OCI-LY1 (cell line): ENCODE data around the gene IVD.

Experiments
- H2AFZ ChIP-seq: fragments of 200-600 bp; sonication (generic), shearing (Covaris generic); 2 replicates; pipeline ENCODE4 v1.6.0; 2014; ENCODE audit warnings: antibody characterized with exemption, mild to moderate bottlenecking, low read length
- H3F3A ChIP-seq: fragments of 200-600 bp; sonication (generic), shearing (Covaris generic); 2 replicates; pipeline ENCODE4 v1.6.0; 2014; ENCODE audit warnings: mild to moderate bottlenecking, antibody characterized with exemption, low read length, moderate library complexity; ENCODE audit not compliant: insufficient read depth
- H3K27ac ChIP-seq: fragments of 200-600 bp; sonication (generic); 2 replicates; pipeline ENCODE4 v1.5.1; 2014; ENCODE audit warnings: low read length, mixed run types, mild to moderate bottlenecking, low read depth; ENCODE audit not compliant: poor library complexity, severe bottlenecking
- H3K27me3 ChIP-seq: fragments of 200-600 bp; sonication (generic); 2 replicates; pipeline ENCODE4 v1.6.0; 2014; ENCODE audit warnings: antibody characterized with exemption, mild to moderate bottlenecking, low read length, moderate library complexity; ENCODE audit not compliant: insufficient read depth
- H3K36me3 ChIP-seq: fragments of 200-600 bp; sonication (generic); 2 replicates; pipeline ENCODE4 v1.6.1; 2014; ENCODE audit warnings: mild to moderate bottlenecking, antibody characterized with exemption, low read length, moderate library complexity, mixed read lengths; ENCODE audit not compliant: insufficient read depth
- H3K4me1 ChIP-seq: fragments of 200-600 bp; sonication (generic); 2 replicates; pipeline ENCODE4 v1.5.1; 2014; ENCODE audit warnings: mild to moderate bottlenecking, low read length, moderate library complexity; ENCODE audit not compliant: insufficient read depth, severe bottlenecking
- H3K4me2 ChIP-seq: fragments of 200-600 bp; sonication (generic), shearing (Covaris generic); 2 replicates; pipeline ENCODE4 v1.6.1; 2014; ENCODE audit warnings: low read length
- H3K4me3 ChIP-seq: fragments of 200-600 bp; sonication (generic); 2 replicates; pipeline ENCODE4 v1.5.1; 2014; ENCODE audit warnings: low read length, low read depth, mild to moderate bottlenecking, mixed read lengths; ENCODE audit not compliant: poor library complexity, severe bottlenecking
- H3K79me2 ChIP-seq: fragments of 200-600 bp; shearing (Covaris generic); 2 replicates; pipeline ENCODE4 v1.6.1; 2016; ENCODE audit warnings: mixed run types, low read length, mixed read lengths; ENCODE audit not compliant: insufficient read depth
- H3K9ac ChIP-seq: fragments of 200-600 bp; sonication (generic), shearing (Covaris generic); 2 replicates; pipeline ENCODE4 v1.6.1; 2014; ENCODE audit warnings: mild to moderate bottlenecking, low read length, mixed read lengths
- H3K9me2 ChIP-seq: fragments of 200-600 bp; sonication (generic), shearing (Covaris generic); 2 replicates; pipeline ENCODE4 v1.6.1; 2014; ENCODE audit warnings: low read depth, mild to moderate bottlenecking, low read length, mixed read lengths
- H3K9me3 ChIP-seq: fragments of 200-600 bp; shearing (Covaris generic); 2 replicates; pipeline ENCODE4 v1.6.1; 2014; ENCODE audit warnings: low read length, mixed read lengths
- H4K20me1 ChIP-seq: fragments of 200-600 bp; sonication (generic), shearing (Covaris generic); 2 replicates; pipeline ENCODE4 v1.6.0; 2016; ENCODE audit warnings: mild to moderate bottlenecking, low read length; ENCODE audit not compliant: insufficient read depth
- CTCF ChIP-seq: fragments of 200-600 bp; sonication (generic), shearing (Covaris generic); IDR thresholded peaks from 2 replicates; pipeline ENCODE4 v1.5.1; 2017; ENCODE audit warnings: mild to moderate bottlenecking, antibody characterized with exemption, low read length, moderate library complexity, mixed read lengths
- EZH2 ChIP-seq: fragments of 200-600 bp; sonication (generic), shearing (Covaris generic); IDR thresholded peaks from 2 replicates; pipeline ENCODE4 v1.8.0; 2017; ENCODE audit warnings: borderline replicate concordance, mixed run types, mild to moderate bottlenecking, antibody characterized with exemption, low read length, moderate library complexity, mixed read lengths

The IVD gene

GRCh38 chr15:40463279-40463678 is 57.7 kb downstream of the IVD start:
- Histone ChIP-seq H3K4me3 (no peak overlapping the region), H2AFZ (no peak overlapping the region), H3K27ac (no peak overlapping the region), H3K9ac (no peak overlapping the region), H3K36me3 (peaks cover 37% of the 10 kb centered on the region; the same call in 1 of the 2 replicates), H3K79me2 (no peaks in the 10 kb centered on the region), H3K9me3 (no peaks in the 10 kb centered on the region), H3F3A (no peaks in the 10 kb centered on the region), H3K4me2 (no peak overlapping the region), H3K27me3 (no peaks in the 10 kb centered on the region), H3K4me1 (no peaks in the 10 kb centered on the region), H3K9me2 (no peaks in the 10 kb centered on the region), H4K20me1 (no peaks in the 10 kb centered on the region)
- TF ChIP-seq CTCF (no peak), EZH2 (no peak)

- Histone ChIP-seq H3K4me2 (no peak overlapping the region), H3K27me3 (no peaks in the 10 kb centered on the region), H3K9me3 (no peaks in the 10 kb centered on the region), H4K20me1 (no peaks in the 10 kb centered on the region), H3K27ac (no peak overlapping the region), H3F3A (no peaks in the 10 kb centered on the region), H3K9ac (no peak overlapping the region), H3K9me2 (no peaks in the 10 kb centered on the region), H3K4me3 (no peak overlapping the region), H3K79me2 (no peaks in the 10 kb centered on the region), H2AFZ (no peak overlapping the region), H3K36me3 (peaks cover 37% of the 10 kb centered on the region; the same call in 1 of the 2 replicates), H3K4me1 (no peaks in the 10 kb centered on the region)
- TF ChIP-seq EZH2 (no peak), CTCF (no peak)
These were observed 58.4 kb downstream of the IVD start for GRCh38 chr15:40463886-40464545.

- Histone ChIP-seq H3K4me1 (no peaks in the 10 kb centered on the region), H3K9ac (no peak overlapping the region), H3K27ac (no peak overlapping the region), H3K36me3 (peaks cover 33% of the 10 kb centered on the region; the same call in 1 of the 2 replicates), H3K4me3 (no peak overlapping the region), H3K79me2 (no peaks in the 10 kb centered on the region), H3K4me2 (no peak overlapping the region), H2AFZ (no peak overlapping the region), H3F3A (peaks cover 5% of the 10 kb centered on the region; the same call in 1 of the 2 replicates), H3K27me3 (no peaks in the 10 kb centered on the region), H3K9me2 (no peaks in the 10 kb centered on the region), H4K20me1 (no peaks in the 10 kb centered on the region), H3K9me3 (no peaks in the 10 kb centered on the region)
- TF ChIP-seq EZH2 (no peak), CTCF (no peak)
These were observed 59.1 kb downstream of the IVD start for GRCh38 chr15:40464595-40465185.
